HepG2 (cell line): ENCODE data around the gene GFPT1. TPM values are rescaled to one million over a fixed set of nuclear protein-coding genes. Genes with fewer than 3 reads are reported as not detected.
A peak's percentile ranks its signal among the peaks of the same experiment; 100 is the strongest.

Experiments
- HMG20A ChIP-seq: IDR thresholded peaks from 2 replicates; pipeline ENCODE4 v1.6.1; 2016; ENCODE audit warnings: borderline replicate concordance
- MYC ChIP-seq: sonication (generic); formaldehyde crosslinking; IDR thresholded peaks from 2 replicates; pipeline ENCODE4 v1.9.0; 2021; ENCODE audit warnings: missing genetic modification reagents, borderline replicate concordance
- SOX6 ChIP-seq, 2 experiments: fragments of 450-650 bp in 1 of 2; sonication (generic) in 1 of 2; formaldehyde crosslinking in 1 of 2; IDR thresholded peaks; 2 replicates each; pipeline versions ENCODE4 v1.4.0 to v1.6.1; 2017 to 2020; ENCODE audit warnings: antibody characterized with exemption in 1 of 2, mild to moderate bottlenecking in 1 of 2, missing genetic modification reagents in 1 of 2
- TAF1 ChIP-seq: sonication (generic); formaldehyde crosslinking; IDR thresholded peaks from 2 replicates; pipeline ENCODE4 v1.4.0; 2020; ENCODE audit warnings: missing genetic modification reagents
- TEAD3 ChIP-seq: optimal IDR thresholded peaks from 2 replicates; pipeline ENCODE3; 2016; ENCODE audit warnings: borderline replicate concordance
- TMF1 ChIP-seq: sonication (generic); formaldehyde crosslinking; IDR thresholded peaks from 2 replicates; pipeline ENCODE4 v1.8.1; 2022; ENCODE audit warnings: low read depth, missing genetic modification reagents
- ZBTB3 ChIP-seq: sonication (generic); formaldehyde crosslinking; IDR thresholded peaks from 2 replicates; pipeline ENCODE4 v1.4.0; 2020; ENCODE audit warnings: low read depth, mild to moderate bottlenecking, moderate library complexity, missing genetic modification reagents, borderline replicate concordance
- ZBTB7B ChIP-seq: sonication (generic); formaldehyde crosslinking; IDR thresholded peaks from 2 replicates; pipeline ENCODE4 v1.4.0; 2020; ENCODE audit warnings: missing genetic modification reagents
- ZEB1 ChIP-seq: IDR thresholded peaks from 2 replicates; pipeline ENCODE4 v1.6.1; 2012; ENCODE audit warnings: mild to moderate bottlenecking, low read depth, inconsistent platforms; ENCODE audit not compliant: insufficient replicate concordance
- ZFX ChIP-seq: sonication (generic); formaldehyde crosslinking; IDR thresholded peaks from 2 replicates; pipeline ENCODE4 v1.4.0; 2020; ENCODE audit warnings: mild to moderate bottlenecking, low read depth, missing genetic modification reagents, moderate library complexity
- ZNF331 ChIP-seq: sonication (generic); formaldehyde crosslinking; IDR thresholded peaks from 2 replicates; pipeline ENCODE4 v1.4.0; 2020; ENCODE audit warnings: missing genetic modification reagents
- ZNF546 ChIP-seq: sonication (generic); formaldehyde crosslinking; conservative IDR thresholded peaks from 2 replicates; pipeline ENCODE4 v1.8.1; 2023; ENCODE audit warnings: mild to moderate bottlenecking, missing genetic modification reagents
- ZSCAN12 ChIP-seq: sonication (generic); formaldehyde crosslinking; IDR thresholded peaks from 2 replicates; pipeline ENCODE4 v1.9.0; 2021; ENCODE audit warnings: mild to moderate bottlenecking, missing genetic modification reagents
- ZSCAN9 ChIP-seq: IDR thresholded peaks from 2 replicates; pipeline ENCODE4 v1.6.1; 2016; ENCODE audit warnings: borderline replicate concordance
- polyA plus RNA-seq, 8 experiments: library from polyadenylated mRNA; depleted of rRNA in 3 of 8; stranded (reverse) in 7 of 8; unstranded in 1 of 8; fragments of >200 nt; fragmentation: Illumina TruSeq in 4 of 8; extraction: Trizol in 4 of 8; gene quantifications; 2 replicates each; pipeline versions ENCODE4 v1.2.1 to v1.2.3, GENCODE V29; 2011 to 2016; ENCODE audit warnings: low read depth in 4 of 8, missing spikeins in 1 of 8, mixed read lengths in 1 of 8; ENCODE audit not compliant: insufficient read depth in 1 of 8
- total RNA-seq, 5 experiments: library from RNA; depleted of rRNA; stranded (reverse); fragments of >200 nt; fragmentation: Illumina TruSeq; extraction: Trizol; gene quantifications; 2 replicates each; pipeline ENCODE4 v1.2.3, GENCODE V29; 2016; ENCODE audit warnings: low read depth in 1 of 5
- TF ChIP-seq, protein P1 (sequence below): sonication (generic); formaldehyde crosslinking; IDR thresholded peaks from 2 replicates; pipeline ENCODE4 v1.4.0; 2020; ENCODE audit warnings: missing genetic modification reagents, borderline replicate concordance
- TF ChIP-seq, protein P2 (sequence below): sonication (generic); formaldehyde crosslinking; IDR thresholded peaks from 2 replicates; pipeline ENCODE4 v1.4.0; 2020; ENCODE audit warnings: missing genetic modification reagents
- TF ChIP-seq, protein P3 (sequence below): sonication (generic); formaldehyde crosslinking; IDR thresholded peaks from 2 replicates; pipeline ENCODE4 v1.4.0; 2020; ENCODE audit warnings: missing genetic modification reagents
- TF ChIP-seq, protein P4 (sequence below): IDR thresholded peaks from 2 replicates; pipeline ENCODE4 v1.6.1; 2016; ENCODE audit warnings: low read depth

The GFPT1 gene
- total and polyA plus RNA-seq, 2 of the 13 experiments (the other 11 are each of a cell fraction or from before 2014, with no cell fraction given): 24.0 to 84.9 TPM

DNA sequence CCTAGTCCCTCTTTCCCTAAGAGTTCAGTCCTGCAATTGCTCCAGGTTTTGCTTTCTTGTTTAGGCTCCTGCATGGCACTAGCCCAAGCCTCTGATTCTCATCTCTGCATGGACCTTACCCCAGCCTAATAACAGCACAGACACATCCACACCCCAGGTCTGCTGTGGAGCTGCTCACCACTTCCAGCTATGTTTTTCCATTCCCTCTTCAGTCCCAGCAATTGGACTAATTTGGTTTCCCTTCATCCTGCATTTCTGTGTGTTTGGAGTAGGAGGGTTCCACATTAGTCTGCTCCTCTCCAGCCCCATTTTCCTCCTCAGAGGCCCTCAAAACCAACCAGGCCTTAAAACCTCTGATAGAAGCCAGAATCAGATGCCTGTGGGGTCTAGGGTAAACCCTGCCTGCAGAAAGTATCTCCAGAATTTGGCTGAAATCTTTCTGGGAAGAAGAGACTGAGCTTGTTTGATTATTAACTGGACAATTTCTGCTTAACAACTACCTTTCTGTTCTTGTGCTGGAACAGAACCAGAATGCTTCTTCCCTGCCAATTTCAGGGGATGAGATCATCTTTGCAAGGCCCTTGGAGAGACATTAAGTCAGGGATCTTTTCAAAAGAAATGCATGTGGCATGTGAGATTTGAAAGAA, 95.9 kb downstream of the GFPT1 start (continued):
- TF ChIP-seq, protein P1, sequence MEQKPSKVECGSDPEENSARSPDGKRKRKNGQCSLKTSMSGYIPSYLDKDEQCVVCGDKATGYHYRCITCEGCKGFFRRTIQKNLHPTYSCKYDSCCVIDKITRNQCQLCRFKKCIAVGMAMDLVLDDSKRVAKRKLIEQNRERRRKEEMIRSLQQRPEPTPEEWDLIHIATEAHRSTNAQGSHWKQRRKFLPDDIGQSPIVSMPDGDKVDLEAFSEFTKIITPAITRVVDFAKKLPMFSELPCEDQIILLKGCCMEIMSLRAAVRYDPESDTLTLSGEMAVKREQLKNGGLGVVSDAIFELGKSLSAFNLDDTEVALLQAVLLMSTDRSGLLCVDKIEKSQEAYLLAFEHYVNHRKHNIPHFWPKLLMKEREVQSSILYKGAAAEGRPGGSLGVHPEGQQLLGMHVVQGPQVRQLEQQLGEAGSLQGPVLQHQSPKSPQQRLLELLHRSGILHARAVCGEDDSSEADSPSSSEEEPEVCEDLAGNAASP (CRISPR knock-in tag): peak; percentile 18; the same call in 1 of the 2 replicates
- TF ChIP-seq SOX6 (IDR thresholded peaks at IDR 0.05) (no peak), SOX6 (CRISPR knock-in tag; IDR thresholded peaks at IDR 0.05) (peak; percentile 30; the same call in 1 of the 2 replicates), MYC (CRISPR knock-in tag) (no peak), HMG20A (CRISPR knock-in tag) (0 out of 2 replicates have a peak, but pooled peaks have one; percentile 36), ZBTB7B (CRISPR knock-in tag) (0 out of 2 replicates have a peak, but pooled peaks have one; percentile 15), ZSCAN9 (CRISPR knock-in tag) (0 out of 2 replicates have a peak, but pooled peaks have one; percentile 24), ZBTB3 (CRISPR knock-in tag) (no peak), ZNF546 (CRISPR knock-in tag) (no peak), ZSCAN12 (CRISPR knock-in tag) (no peak), ZFX (CRISPR knock-in tag) (0 out of 2 replicates have a peak, but pooled peaks have one; percentile 45), ZNF331 (CRISPR knock-in tag) (0 out of 2 replicates have a peak, but pooled peaks have one; percentile 7), ZEB1 (no peak), TEAD3 (CRISPR knock-in tag) (peak; percentile 25), TMF1 (CRISPR knock-in tag) (no peak), TAF1 (no peak)
- TF ChIP-seq, protein P2, sequence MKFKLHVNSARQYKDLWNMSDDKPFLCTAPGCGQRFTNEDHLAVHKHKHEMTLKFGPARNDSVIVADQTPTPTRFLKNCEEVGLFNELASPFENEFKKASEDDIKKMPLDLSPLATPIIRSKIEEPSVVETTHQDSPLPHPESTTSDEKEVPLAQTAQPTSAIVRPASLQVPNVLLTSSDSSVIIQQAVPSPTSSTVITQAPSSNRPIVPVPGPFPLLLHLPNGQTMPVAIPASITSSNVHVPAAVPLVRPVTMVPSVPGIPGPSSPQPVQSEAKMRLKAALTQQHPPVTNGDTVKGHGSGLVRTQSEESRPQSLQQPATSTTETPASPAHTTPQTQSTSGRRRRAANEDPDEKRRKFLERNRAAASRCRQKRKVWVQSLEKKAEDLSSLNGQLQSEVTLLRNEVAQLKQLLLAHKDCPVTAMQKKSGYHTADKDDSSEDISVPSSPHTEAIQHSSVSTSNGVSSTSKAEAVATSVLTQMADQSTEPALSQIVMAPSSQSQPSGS (CRISPR knock-in tag): peak; percentile 37; the same call in 1 of the 2 replicates
- TF ChIP-seq, protein P3, sequence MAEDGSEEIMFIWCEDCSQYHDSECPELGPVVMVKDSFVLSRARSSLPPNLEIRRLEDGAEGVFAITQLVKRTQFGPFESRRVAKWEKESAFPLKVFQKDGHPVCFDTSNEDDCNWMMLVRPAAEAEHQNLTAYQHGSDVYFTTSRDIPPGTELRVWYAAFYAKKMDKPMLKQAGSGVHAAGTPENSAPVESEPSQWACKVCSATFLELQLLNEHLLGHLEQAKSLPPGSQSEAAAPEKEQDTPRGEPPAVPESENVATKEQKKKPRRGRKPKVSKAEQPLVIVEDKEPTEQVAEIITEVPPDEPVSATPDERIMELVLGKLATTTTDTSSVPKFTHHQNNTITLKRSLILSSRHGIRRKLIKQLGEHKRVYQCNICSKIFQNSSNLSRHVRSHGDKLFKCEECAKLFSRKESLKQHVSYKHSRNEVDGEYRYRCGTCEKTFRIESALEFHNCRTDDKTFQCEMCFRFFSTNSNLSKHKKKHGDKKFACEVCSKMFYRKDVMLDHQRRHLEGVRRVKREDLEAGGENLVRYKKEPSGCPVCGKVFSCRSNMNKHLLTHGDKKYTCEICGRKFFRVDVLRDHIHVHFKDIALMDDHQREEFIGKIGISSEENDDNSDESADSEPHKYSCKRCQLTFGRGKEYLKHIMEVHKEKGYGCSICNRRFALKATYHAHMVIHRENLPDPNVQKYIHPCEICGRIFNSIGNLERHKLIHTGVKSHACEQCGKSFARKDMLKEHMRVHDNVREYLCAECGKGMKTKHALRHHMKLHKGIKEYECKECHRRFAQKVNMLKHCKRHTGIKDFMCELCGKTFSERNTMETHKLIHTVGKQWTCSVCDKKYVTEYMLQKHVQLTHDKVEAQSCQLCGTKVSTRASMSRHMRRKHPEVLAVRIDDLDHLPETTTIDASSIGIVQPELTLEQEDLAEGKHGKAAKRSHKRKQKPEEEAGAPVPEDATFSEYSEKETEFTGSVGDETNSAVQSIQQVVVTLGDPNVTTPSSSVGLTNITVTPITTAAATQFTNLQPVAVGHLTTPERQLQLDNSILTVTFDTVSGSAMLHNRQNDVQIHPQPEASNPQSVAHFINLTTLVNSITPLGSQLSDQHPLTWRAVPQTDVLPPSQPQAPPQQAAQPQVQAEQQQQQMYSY (CRISPR knock-in tag): peak; percentile 96
- TF ChIP-seq, protein P4, sequence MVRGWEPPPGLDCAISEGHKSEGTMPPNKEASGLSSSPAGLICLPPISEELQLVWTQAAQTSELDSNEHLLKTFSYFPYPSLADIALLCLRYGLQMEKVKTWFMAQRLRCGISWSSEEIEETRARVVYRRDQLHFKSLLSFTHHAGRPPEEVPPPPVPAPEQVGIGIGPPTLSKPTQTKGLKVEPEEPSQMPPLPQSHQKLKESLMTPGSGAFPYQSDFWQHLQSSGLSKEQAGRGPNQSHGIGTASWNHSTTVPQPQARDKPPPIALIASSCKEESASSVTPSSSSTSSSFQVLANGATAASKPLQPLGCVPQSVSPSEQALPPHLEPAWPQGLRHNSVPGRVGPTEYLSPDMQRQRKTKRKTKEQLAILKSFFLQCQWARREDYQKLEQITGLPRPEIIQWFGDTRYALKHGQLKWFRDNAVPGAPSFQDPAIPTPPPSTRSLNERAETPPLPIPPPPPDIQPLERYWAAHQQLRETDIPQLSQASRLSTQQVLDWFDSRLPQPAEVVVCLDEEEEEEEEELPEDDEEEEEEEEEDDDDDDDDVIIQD (CRISPR knock-in tag): 0 out of 2 replicates have a peak, but pooled peaks have one; percentile 9
